Astrocyte of the hippocampus (primary cell): Measurements from ENCODE around the gene VCL.
"Not testable (repeated sequence)": the region's sequence is repeated elsewhere in the genome, so short reads cannot be mapped to it uniquely, and the experiment has no call there.

Experiments
- DNase-seq: peaks from one replicate; pipeline ENCODE4 v3.0.0; 2011; ENCODE audit warnings: low read depth, low spot score

VCL gene

DNA sequence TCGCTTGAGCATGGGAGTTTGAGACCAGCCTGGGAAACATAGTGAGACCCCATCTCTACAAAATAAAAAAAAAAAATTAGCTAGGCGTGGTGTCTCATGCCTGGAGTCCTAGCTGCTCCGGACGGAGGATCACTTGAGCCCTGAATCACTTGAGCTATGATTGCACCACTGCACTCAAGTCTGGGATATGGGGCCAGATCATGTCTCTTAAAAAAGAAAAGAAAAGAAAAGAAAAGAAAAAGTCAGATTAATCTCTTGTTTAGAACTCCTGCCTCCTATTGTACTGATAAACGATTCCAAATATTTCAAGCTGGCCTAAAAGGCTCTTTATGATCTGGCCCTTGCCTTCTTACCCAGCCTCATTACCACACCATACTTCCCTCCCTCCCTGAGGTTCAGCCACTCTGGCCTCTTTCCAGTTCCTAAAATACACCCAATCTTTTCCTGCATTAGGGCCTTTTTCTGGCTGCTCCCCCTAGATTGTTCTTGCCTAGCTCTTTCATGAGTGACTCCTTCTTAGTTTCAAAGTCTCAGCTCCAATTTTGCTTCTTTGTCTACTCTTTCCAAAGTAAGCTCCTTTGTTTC is 41.7 kb downstream of the VCL start:
- DNase-seq, result peak; percentile 59

DNA sequence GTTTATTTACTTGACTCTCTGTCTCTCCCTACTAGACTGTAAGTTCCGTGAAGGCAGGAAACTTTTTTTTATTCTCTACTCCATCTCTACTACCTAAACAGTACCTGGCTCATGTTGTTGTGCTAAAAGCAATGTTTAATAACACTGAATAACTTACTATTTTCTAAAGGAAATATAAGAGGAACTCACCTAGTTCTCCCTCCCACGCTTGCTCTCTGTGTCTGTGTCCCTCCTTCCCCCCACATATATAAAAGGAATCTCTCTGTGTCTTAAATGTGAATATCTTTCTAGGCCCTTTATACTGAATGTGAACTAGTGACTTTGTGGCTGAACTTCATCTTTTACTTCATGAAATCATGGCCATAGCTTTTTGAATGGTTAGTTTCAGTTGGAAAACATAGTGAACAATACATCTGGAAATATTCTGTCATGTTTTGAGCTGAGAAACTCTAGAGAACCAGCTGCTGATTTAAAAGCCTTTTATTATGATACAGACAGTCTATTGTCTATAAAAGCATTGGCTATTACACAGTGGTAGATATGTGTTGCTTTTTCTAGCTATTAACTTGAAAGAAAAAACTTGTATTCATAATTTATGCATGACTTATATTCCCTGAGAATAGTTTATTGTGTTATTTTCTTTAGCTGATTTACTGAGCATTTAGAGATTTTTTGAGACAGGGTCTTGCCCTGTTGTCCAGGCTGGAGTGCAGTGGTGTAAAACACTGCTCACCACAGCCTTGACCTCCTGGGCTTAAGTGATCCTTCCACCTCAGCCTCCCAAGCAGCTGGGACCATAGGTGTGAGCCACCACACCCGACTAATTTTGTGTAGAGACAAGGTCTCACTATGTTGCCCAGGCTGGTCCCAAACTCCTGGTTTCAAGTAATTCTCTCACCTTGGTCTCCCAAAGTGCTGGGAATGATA is 42.5 kb downstream of the VCL start:
- no peak for DNase-seq

DNA sequence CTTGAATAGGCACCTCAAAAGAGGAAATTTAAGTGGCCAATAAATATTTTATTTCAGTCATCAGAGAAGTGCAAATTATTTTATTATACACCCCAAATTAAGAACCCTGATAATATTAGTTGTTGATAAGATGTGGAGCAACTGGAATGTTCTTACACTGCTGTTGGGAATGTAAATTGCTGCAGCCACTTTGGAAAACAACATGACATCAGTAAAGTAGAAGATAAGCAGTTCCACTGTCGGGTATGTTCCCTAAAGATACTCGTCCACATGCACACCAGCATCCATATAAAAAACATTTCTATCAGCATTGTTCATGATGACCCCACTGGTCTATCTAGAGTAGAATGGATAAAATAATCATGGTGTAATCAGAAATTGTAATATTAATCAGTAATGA is 46.5 kb downstream of the VCL start:
- no peak for DNase-seq

DNA sequence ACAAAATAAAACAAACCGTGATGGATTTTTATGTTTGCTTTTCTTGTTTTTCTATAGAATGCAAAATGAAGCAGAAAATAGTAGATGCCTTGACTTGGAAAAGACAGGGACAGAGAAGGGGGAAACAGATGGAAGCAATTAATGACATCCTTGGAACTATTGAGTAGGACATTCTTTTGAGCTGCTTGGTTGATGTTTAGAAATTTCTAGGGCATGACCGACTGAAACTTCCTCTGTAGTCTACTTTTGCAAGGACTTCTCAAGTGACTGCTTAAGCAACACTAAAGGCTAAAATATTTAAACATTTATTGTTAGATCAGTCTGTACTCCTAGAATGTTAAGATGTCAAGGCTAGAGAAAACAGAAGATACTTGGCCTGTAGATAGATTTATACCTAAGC is 49.4 kb downstream of the VCL start:
- no peak for DNase-seq

- DNase-seq, result no peak
Measured at GRCh38 chr10:74047871-74048270, 50.0 kb downstream of the VCL start.

GRCh38 chr10:74048433-74048832 is 50.5 kb downstream of the VCL start:
- DNase-seq, result no peak

GRCh38 chr10:74049955-74050354 is 52.0 kb downstream of the VCL start:
- DNase-seq, result no peak

DNA sequence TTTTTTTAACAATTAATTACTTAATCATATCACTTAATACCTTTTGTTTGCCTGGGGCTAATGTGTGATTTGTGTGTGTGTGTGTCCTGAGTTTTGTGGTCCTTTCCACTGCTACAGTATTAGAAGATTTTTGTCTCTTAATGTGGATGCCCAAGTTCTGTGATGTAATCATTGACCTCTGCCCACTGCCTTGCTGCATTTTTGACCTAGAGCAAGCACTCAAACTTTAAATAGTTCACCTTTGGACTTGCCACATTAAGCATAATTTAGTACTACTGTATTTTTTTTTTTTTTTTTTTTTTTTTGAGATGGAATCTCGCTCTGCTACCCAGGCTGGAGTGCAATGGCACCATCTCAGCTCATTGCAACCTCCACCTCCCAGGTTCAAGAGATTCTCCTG is 52.7 kb downstream of the VCL start:
- DNase-seq, result no peak

- peak; percentile 50 for DNase-seq
Measured at GRCh38 chr10:74051736-74052342, 53.9 kb downstream of the VCL start.

DNA sequence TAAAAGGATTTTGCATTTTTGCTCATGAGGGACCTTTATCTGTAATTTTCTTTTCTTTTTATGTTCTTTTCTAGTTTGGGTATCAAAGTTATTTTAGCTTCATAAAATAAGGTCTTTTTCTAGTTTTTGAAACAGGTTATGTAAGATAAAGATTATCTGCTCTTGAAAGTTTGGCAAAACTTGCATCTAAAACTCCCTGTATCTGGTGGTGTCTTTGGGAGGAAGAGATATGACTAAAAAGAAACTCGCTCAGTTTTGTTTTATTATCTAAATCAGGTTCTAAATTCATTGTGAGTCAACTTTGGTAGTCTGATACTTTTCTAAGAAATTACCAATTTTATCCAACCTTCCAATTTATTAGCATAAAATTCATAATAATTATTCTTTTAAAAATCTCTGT is 55.1 kb downstream of the VCL start:
- DNase-seq, result no peak

DNA sequence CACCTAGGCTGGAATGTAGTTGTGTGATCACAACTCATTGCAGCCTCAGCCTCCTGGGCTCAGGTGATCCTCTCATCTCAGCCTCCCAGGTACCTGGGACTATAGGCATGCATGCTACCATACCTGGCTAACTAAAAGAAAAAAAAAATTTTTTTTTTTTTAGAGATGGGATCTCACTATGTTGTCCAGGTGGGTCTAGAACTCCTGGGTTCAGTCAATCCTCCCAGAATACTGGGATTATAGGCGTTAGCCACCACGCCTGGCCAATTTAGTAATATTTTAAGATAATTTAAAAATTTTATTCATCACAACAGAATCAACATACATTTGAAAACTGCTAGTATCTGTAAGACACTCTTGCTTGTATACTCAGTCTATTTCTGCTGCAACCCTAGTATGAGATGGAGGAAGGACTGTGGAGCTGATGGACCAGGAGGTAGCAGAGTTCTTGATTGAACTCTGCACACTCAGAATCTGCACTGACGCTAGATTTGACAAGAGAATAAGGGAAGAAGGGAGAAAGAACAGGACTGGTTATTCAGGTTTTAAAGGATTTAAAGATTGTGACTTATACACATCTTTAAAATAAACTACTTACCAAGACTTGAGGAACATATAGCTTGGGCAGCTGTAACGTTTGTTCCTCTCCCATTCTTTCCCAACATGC is 57.6 kb downstream of the VCL start:
- no peak for DNase-seq

DNA sequence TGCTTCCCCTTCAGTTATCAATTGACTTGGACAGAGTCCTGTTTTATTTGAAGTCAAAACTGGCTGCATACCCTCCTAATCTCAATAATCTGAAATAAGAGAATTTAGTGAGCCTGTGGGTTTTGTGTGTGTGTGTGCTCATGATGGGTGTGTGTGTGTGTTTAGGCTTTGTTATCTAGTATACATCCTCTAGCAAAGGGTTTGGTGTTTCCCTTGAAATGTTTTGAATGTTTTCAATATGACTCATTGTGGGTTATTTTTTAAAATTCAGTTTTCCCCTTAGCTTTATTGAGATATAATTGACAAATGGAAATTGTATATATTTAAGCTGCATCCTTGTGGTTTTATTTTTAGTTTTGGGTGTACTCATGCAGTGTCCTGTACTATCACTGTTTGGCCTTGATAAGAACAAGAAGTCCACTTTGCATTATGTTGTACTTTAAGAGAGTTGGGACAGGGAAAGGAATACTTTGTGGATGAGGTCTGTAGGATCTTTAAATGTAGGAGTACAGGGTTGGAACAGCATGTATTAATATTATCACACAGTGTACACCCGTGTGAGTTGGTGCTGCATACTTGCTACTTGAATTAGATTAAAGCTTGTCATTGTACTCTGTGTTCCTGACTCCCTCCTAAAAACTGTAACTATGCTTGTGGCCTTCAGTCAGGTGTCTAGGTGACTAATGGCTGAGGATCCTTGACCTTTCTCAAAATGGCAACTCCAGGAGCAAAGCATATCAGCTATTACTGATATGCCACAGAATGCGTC is 58.3 kb downstream of the VCL start:
- DNase-seq, result peak; percentile 61

- DNase-seq, result no peak
Measured at GRCh38 chr10:74058071-74058470, 60.2 kb downstream of the VCL start.

DNA sequence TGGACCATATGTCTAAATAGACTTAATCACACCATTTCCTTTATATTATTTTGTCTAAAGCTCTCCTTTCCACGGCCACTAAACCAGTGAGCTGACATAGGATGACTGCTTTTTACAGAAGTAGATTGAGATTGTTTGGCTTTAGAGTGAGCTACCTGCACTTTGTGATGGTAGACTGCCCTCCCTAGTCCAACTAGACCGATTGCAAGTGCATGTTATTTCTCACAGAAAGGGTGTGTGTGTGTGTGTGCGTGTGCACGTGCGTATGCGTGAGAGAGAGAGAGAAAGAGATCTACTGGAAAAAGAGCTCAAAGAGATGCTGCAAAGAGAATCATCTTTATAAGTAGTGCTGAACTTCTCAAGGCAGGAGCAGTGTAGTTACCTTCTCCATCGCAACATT is 60.7 kb downstream of the VCL start:
- no peak for DNase-seq

DNA sequence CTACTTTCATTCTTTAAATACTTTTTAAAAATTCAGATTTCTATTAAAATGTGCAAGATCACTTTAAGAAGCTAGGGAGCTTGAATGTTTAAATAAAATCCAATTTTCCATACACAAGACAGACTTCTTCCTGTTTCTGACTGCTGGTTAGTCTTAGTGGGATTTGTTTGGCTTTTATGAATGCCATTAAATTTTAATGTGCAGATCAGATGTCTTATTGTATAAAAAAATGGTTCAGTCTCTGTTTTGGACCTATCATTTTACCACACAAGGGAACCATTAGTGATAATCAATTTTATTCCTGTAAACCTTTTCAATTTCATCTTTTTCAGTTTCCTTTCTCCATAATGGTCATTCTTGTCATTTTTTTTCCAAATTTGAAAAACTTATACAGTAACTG is 63.2 kb downstream of the VCL start:
- DNase-seq, result no peak

GRCh38 chr10:74061978-74062377 is 64.1 kb downstream of the VCL start:
- not testable (repeated sequence) for DNase-seq

- peak; percentile 59 for DNase-seq
Measured at GRCh38 chr10:74063256-74063655, 65.3 kb downstream of the VCL start.

- no peak for DNase-seq
Measured at GRCh38 chr10:74067373-74068352, 69.7 kb downstream of the VCL start.

DNA sequence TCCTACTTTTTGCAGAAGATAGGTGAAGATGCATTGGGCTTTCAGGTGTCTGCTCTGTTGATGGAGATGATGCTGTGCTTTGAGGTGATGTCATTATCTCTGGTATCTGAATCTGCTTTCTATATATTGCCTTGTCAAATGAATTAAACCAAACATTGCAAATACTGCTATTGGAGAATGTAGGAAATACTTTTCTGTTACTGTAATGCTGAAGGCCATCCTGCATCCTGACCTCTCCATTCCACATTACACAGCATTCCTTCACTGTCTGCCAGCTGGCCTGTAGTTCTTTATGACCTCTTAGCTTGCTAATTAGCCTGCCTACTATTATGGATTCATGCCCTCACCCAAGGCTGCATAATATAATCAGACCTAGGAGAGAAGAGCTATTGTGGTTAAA is 73.2 kb downstream of the VCL start:
- peak; percentile 80 for DNase-seq

DNA sequence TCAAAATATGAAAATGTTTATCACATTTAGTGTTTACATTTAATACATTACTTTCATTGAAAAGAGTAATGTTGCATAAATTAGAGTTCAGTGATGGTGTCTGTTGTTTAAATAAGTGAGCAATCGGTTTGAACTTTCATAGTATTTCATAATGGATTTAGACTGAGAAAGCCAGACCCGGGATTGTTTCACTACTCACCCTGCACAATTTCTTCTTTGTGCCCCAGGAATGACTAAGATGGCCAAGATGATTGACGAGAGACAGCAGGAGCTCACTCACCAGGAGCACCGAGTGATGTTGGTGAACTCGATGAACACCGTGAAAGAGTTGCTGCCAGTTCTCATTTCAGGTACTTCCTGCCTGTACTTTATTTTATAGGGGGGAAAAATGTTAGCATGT is 74.6 kb downstream of the VCL start:
- peak; percentile 53 for DNase-seq
